GM23248 (cell line): ENCODE results near the gene MTREX.

Source experiments
- EZH2 ChIP-seq: fragments of 200-600 bp; sonication (generic); IDR thresholded peaks from 2 replicates; pipeline ENCODE4 v1.6.1; 2018; ENCODE audit warnings: antibody characterized with exemption, mild to moderate bottlenecking; ENCODE audit not compliant: insufficient read depth, poor library complexity, severe bottlenecking
- EZH2phosphoT487 ChIP-seq: fragments of 200-600 bp; sonication (generic); IDR thresholded peaks from 2 replicates; pipeline ENCODE4 v1.6.1; 2018; ENCODE audit warnings: antibody characterized with exemption, moderate library complexity, mild to moderate bottlenecking, low read depth; ENCODE audit not compliant: insufficient read depth

DNA sequence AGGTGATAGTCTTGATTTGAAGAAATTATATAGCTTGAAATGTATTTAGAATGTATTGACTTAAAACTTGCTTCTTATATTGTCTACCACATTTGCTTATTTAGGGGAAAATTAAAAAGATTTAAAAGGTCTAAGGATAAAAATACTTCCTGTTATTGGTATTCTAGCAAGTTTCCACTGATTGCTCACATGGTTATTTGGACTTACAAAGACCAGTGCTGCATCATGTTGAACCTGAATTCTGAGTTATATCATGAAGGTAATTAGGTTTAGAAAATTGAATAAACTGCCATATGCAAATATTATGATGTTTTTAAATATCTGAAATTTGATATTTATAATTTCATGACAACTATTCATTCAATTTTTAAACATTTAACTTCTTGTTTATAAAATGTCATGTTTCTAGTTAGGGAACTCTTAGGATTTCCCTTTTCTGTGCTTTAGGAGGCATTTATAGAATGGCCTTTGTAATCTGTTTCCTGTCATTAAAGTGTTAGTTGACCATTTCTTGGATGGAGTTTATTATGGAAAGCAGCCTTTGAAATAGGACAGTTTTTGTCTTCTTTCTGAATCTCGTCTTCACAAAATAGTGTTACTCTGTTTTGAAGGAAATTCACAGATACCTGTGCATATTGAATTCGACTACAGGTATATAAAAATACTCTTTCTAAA, 85.8 kb downstream of the MTREX start:
- TF ChIP-seq EZH2 (no peak), EZH2phosphoT487 (no peak)
